ENCODE measurements around the gene MED8. TPM values are rescaled to one million over a fixed set of nuclear protein-coding genes. Genes with fewer than 3 reads are reported as not detected.

MED8 gene
- total and polyA plus RNA-seq, 5 donors from 2014 or later = 18.4 to 51.3 (median 45.9) TPM

DNA sequence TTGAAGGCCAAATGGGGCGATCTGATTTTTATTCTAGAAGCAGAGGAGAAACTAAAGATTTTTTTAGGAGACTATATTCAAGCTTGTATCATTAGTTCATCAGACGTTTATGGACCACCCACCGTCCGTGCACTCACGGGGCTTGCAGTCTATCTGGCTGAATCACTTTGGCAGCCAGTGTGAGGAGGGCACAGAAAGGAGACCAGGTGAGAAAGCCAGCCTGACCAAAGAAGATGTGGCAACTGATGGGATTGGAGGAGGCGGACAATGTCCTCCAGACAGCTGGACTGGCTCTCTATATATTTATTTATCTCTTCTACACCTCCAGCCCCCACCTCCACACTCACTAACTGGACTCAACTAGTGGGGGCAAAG is 21.0 kb downstream of the MED8 start:
- peak overlapping the region; percentile 78 for H3K27ac ChIP-seq (ENCODE audit: insufficient read depth, low read length, poor library complexity, severe bottlenecking)
- H3K4me3 ChIP-seq (ENCODE audit: low read depth, low read length) = peak overlapping the region; percentile 87
- Mint-ChIP-seq H3K36me3 (peaks cover 11% of the 10 kb centered on the region), H3K27ac (peak overlapping the region; percentile 88 to 91 (median 90)), H3K9me3 (no peaks in the 10 kb centered on the region), H3K4me3 (peak overlapping the region; percentile 86 to 97 (median 88)), H3K27me3 (no peaks in the 10 kb centered on the region), H3K4me1 (peaks cover 14 to 54% (median 25%) of the 10 kb centered on the region in 4 donors)
- no peak for DNase-seq
- no peaks in the 10 kb centered on the region for H3K9me3 ChIP-seq (ENCODE audit: control insufficient read depth in 2 of 2, low read length in 2 of 2)
- H3K27me3 ChIP-seq (ENCODE audit: control insufficient read depth, insufficient read depth, low read length) = no peaks in the 10 kb centered on the region
- H3K4me1 ChIP-seq (ENCODE audit: control insufficient read depth, insufficient read depth, low read length, poor library complexity, severe bottlenecking) = peaks cover 28% of the 10 kb centered on the region
- no peak for ATAC-seq (ENCODE audit: low read depth in 2 of 2)
- peaks cover 20% of the 10 kb centered on the region for H3K36me3 ChIP-seq (ENCODE audit: control insufficient read depth, insufficient read depth, low read length)

DNA sequence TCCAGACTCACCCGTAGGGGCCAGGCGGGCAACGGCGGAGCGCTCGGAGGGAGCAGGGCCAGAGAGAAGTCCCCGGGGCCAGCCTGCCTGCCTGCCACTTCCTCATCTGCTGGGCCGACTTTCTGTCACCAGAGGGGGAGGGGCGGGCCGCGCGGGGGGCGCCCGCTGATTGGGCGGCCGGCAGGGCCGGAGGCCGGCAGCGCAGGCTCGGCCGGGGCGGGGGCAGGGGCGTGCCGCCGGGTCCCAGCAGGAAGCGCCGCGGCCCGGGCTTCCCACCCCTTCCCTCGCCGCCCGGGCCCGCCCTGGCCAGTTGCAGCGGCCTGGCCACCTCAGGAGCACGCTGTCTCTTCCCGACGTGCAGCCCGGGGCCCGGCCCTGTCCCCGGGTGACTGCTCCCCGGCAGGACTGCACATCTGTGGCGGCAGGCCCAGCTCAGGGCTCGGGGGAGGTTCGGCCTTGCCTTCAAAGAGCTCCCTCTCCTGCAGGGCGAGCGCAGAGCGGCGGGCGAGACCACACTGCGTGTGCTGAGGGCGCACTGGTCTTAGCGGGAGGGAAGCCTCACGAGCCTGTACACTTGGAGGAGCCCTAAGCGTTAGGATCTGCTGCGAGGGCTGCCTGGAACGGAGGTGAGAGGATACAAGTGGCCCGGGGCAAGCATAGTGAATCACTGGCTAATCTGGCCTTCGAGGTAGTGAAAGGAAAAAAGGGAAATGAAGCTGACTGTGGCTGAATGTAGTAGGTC is 21.5 kb downstream of the MED8 start, which contains the start of gene ELOVL1:
ELOVL1 (minus strand) TSS at position 108 of the 742 bp plus-strand sequence. CDS start 2,402 bp downstream, outside the sequence.
- H3K4me1 ChIP-seq (ENCODE audit: control insufficient read depth, insufficient read depth, low read length, poor library complexity, severe bottlenecking) = peaks cover 28% of the 10 kb centered on the region
- DNase-seq (peak; percentile 73 to 91 (median 83)), ATAC-seq (ENCODE audit: low read depth in 2 of 2) (peak; percentile 83 to 84)
- Mint-ChIP-seq H3K27me3 (no peaks in the 10 kb centered on the region), H3K4me1 (peaks cover 14 to 54% (median 25%) of the 10 kb centered on the region in 4 donors), H3K9me3 (no peaks in the 10 kb centered on the region), H3K36me3 (peaks cover 15% of the 10 kb centered on the region), H3K4me3 (peak within 1 kb of the TSS; percentile 88 to 97 (median 92)), H3K27ac (peak within 1 kb of the TSS; percentile 90 to 96 (median 91))
- H3K27me3 ChIP-seq (ENCODE audit: control insufficient read depth, insufficient read depth, low read length) = no peaks in the 10 kb centered on the region
- peak within 1 kb of the TSS; percentile 87 for H3K4me3 ChIP-seq (ENCODE audit: low read depth, low read length)
- no peaks in the 10 kb centered on the region for H3K9me3 ChIP-seq (ENCODE audit: control insufficient read depth in 2 of 2, low read length in 2 of 2)
- H3K36me3 ChIP-seq (ENCODE audit: control insufficient read depth, insufficient read depth, low read length) = peaks cover 25% of the 10 kb centered on the region
- peak within 1 kb of the TSS; percentile 80 for H3K27ac ChIP-seq (ENCODE audit: insufficient read depth, low read length, poor library complexity, severe bottlenecking)

GRCh38 chr1:43367026-43367903 is 22.3 kb downstream of the MED8 start:
- Histone ChIP-seq H3K36me3 (ENCODE audit: control insufficient read depth, insufficient read depth, low read length) (peaks cover 32% of the 10 kb centered on the region), H3K9me3 (ENCODE audit: control insufficient read depth in 2 of 2, low read length in 2 of 2) (no peaks in the 10 kb centered on the region), H3K4me3 (ENCODE audit: low read depth, low read length) (peak overlapping the region; percentile 43), H3K27ac (ENCODE audit: insufficient read depth, low read length, poor library complexity, severe bottlenecking) (peak overlapping the region; percentile 80), H3K4me1 (ENCODE audit: control insufficient read depth, insufficient read depth, low read length, poor library complexity, severe bottlenecking) (peaks cover 28% of the 10 kb centered on the region), H3K27me3 (ENCODE audit: control insufficient read depth, insufficient read depth, low read length) (no peaks in the 10 kb centered on the region)
- Mint-ChIP-seq H3K4me1 (peaks cover 14 to 54% (median 25%) of the 10 kb centered on the region in 4 donors), H3K36me3 (peaks cover 20% of the 10 kb centered on the region), H3K9me3 (no peaks in the 10 kb centered on the region), H3K27me3 (no peaks in the 10 kb centered on the region), H3K4me3 (peak overlapping the region; percentile 88 to 94 (median 92)), H3K27ac (peak overlapping the region; percentile 60 to 96 (median 69))
- peak; percentile 25 to 26 for ATAC-seq (ENCODE audit: low read depth in 2 of 2)
- peak in 2 of 3 donors; percentile 32 to 48 for DNase-seq

GRCh38 chr1:43366601-43367025 is 23.0 kb downstream of the MED8 start:
- H3K27me3 ChIP-seq (ENCODE audit: control insufficient read depth, insufficient read depth, low read length) = no peaks in the 10 kb centered on the region

DNA sequence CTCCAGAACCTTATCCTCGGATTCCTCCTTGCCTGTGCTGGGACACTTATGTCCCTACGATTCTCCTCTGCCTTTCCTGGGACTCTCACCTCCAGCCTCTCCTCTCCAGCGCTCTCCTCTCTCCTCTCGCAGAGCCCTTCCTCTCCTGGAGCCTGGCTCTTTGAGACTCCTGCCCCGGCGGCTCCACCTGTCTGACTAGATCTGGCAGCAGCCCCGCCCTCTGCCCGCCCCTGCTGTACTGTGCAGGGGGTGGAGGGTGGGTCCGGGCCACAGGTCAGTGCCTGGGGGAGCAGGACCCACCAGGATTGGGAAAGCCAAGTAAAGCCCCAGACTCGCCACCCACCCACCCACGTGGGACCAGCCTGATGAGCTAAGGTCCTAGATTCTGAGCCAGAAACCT is 23.4 kb downstream of the MED8 start:
- H3K27ac Mint-ChIP-seq = peak overlapping the region in 2 of 3 donors; percentile 69 to 96

More at GRCh38 chr1:43366601-43367025, 23.0 kb downstream of the MED8 start:
- H3K4me1 Mint-ChIP-seq = peaks cover 13 to 54% (median 26%) of the 10 kb centered on the region in 4 donors
- H3K27me3 Mint-ChIP-seq = no peaks in the 10 kb centered on the region
- peak overlapping the region; percentile 60 to 96 (median 69) for H3K27ac Mint-ChIP-seq
- H3K4me1 ChIP-seq (ENCODE audit: control insufficient read depth, insufficient read depth, low read length, poor library complexity, severe bottlenecking) = peaks cover 28% of the 10 kb centered on the region
- H3K36me3 ChIP-seq (ENCODE audit: control insufficient read depth, insufficient read depth, low read length) = peaks cover 35% of the 10 kb centered on the region
- H3K4me3 ChIP-seq (ENCODE audit: low read depth, low read length) = peak overlapping the region; percentile 26
- H3K4me3 Mint-ChIP-seq = peak overlapping the region; percentile 88 to 94 (median 92)
- DNase-seq = no peak
- peaks cover 24% of the 10 kb centered on the region for H3K36me3 Mint-ChIP-seq
- peak overlapping the region; percentile 80 for H3K27ac ChIP-seq (ENCODE audit: insufficient read depth, low read length, poor library complexity, severe bottlenecking)
- no peaks in the 10 kb centered on the region for H3K9me3 Mint-ChIP-seq
- H3K9me3 ChIP-seq (ENCODE audit: control insufficient read depth in 2 of 2, low read length in 2 of 2) = no peaks in the 10 kb centered on the region
- no peak for ATAC-seq (ENCODE audit: low read depth in 2 of 2)

GRCh38 chr1:43365678-43366077 is 23.9 kb downstream of the MED8 start:
- peaks cover 28% of the 10 kb centered on the region for H3K4me1 ChIP-seq (ENCODE audit: control insufficient read depth, insufficient read depth, low read length, poor library complexity, severe bottlenecking)
- no peak for DNase-seq
- no peak overlapping the region for H3K4me3 ChIP-seq (ENCODE audit: low read depth, low read length)
- H3K9me3 Mint-ChIP-seq = no peaks in the 10 kb centered on the region
- H3K4me1 Mint-ChIP-seq = peaks cover 6 to 46% (median 22%) of the 10 kb centered on the region in 4 donors
- H3K27ac Mint-ChIP-seq = peak overlapping the region; percentile 5 to 96 (median 81)
- H3K36me3 ChIP-seq (ENCODE audit: control insufficient read depth, insufficient read depth, low read length) = peaks cover 39% of the 10 kb centered on the region
- H3K36me3 Mint-ChIP-seq = peaks cover 28% of the 10 kb centered on the region
- ATAC-seq (ENCODE audit: low read depth in 2 of 2) = no peak
- no peaks in the 10 kb centered on the region for H3K9me3 ChIP-seq (ENCODE audit: control insufficient read depth in 2 of 2, low read length in 2 of 2)
- H3K27me3 ChIP-seq (ENCODE audit: control insufficient read depth, insufficient read depth, low read length) = no peaks in the 10 kb centered on the region
- peak overlapping the region; percentile 79 to 94 (median 90) for H3K4me3 Mint-ChIP-seq
- peak overlapping the region; percentile 80 for H3K27ac ChIP-seq (ENCODE audit: insufficient read depth, low read length, poor library complexity, severe bottlenecking)
- no peaks in the 10 kb centered on the region for H3K27me3 Mint-ChIP-seq

More for the DNA sequence above, 23.4 kb downstream of the MED8 start:
- Mint-ChIP-seq H3K9me3 (no peaks in the 10 kb centered on the region), H3K4me1 (peaks cover 9 to 50% (median 26%) of the 10 kb centered on the region in 4 donors), H3K4me3 (peak overlapping the region; percentile 79 to 94 (median 90)), H3K27me3 (no peaks in the 10 kb centered on the region), H3K36me3 (peaks cover 28% of the 10 kb centered on the region)
- Histone ChIP-seq H3K36me3 (ENCODE audit: control insufficient read depth, insufficient read depth, low read length) (peaks cover 39% of the 10 kb centered on the region), H3K4me1 (ENCODE audit: control insufficient read depth, insufficient read depth, low read length, poor library complexity, severe bottlenecking) (peaks cover 28% of the 10 kb centered on the region), H3K27ac (ENCODE audit: insufficient read depth, low read length, poor library complexity, severe bottlenecking) (peak overlapping the region; percentile 80), H3K4me3 (ENCODE audit: low read depth, low read length) (no peak overlapping the region), H3K27me3 (ENCODE audit: control insufficient read depth, insufficient read depth, low read length) (no peaks in the 10 kb centered on the region), H3K9me3 (ENCODE audit: control insufficient read depth in 2 of 2, low read length in 2 of 2) (no peaks in the 10 kb centered on the region)
- DNase-seq (no peak), ATAC-seq (ENCODE audit: low read depth in 2 of 2) (no peak)

- Histone ChIP-seq H3K4me1 (ENCODE audit: control insufficient read depth, insufficient read depth, low read length, poor library complexity, severe bottlenecking) (peaks cover 33% of the 10 kb centered on the region), H3K27ac (ENCODE audit: insufficient read depth, low read length, poor library complexity, severe bottlenecking) (no peak overlapping the region), H3K36me3 (ENCODE audit: control insufficient read depth, insufficient read depth, low read length) (peaks cover 39% of the 10 kb centered on the region)
Observed at GRCh38 chr1:43363935-43364525, 25.6 kb downstream of the MED8 start.

More at GRCh38 chr1:43363935-43364525, 25.6 kb downstream of the MED8 start:
- no peak for DNase-seq
- ATAC-seq (ENCODE audit: low read depth in 2 of 2) = no peak
- no peaks in the 10 kb centered on the region for H3K9me3 ChIP-seq (ENCODE audit: control insufficient read depth in 2 of 2, low read length in 2 of 2)
- no peaks in the 10 kb centered on the region for H3K27me3 Mint-ChIP-seq
- H3K4me3 Mint-ChIP-seq = peak overlapping the region; percentile 48 to 83 (median 70)
- no peaks in the 10 kb centered on the region for H3K9me3 Mint-ChIP-seq
- peaks cover 11 to 48% (median 19%) of the 10 kb centered on the region in 4 donors for H3K4me1 Mint-ChIP-seq
- H3K27me3 ChIP-seq (ENCODE audit: control insufficient read depth, insufficient read depth, low read length) = no peaks in the 10 kb centered on the region
- H3K27ac Mint-ChIP-seq = peak overlapping the region in 2 of 3 donors; percentile 69 to 96
- no peak overlapping the region for H3K4me3 ChIP-seq (ENCODE audit: low read depth, low read length)
- peaks cover 28% of the 10 kb centered on the region for H3K36me3 Mint-ChIP-seq
